Measurements from ENCODE around the gene PROCA1.

GRCh38 chr17:28729950-28730330 lies 18.3 kb upstream of the PROCA1 start:
- TF ChIP-seq, protein P1, sequence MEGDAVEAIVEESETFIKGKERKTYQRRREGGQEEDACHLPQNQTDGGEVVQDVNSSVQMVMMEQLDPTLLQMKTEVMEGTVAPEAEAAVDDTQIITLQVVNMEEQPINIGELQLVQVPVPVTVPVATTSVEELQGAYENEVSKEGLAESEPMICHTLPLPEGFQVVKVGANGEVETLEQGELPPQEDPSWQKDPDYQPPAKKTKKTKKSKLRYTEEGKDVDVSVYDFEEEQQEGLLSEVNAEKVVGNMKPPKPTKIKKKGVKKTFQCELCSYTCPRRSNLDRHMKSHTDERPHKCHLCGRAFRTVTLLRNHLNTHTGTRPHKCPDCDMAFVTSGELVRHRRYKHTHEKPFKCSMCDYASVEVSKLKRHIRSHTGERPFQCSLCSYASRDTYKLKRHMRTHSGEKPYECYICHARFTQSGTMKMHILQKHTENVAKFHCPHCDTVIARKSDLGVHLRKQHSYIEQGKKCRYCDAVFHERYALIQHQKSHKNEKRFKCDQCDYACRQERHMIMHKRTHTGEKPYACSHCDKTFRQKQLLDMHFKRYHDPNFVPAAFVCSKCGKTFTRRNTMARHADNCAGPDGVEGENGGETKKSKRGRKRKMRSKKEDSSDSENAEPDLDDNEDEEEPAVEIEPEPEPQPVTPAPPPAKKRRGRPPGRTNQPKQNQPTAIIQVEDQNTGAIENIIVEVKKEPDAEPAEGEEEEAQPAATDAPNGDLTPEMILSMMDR (IDR thresholded peaks at IDR 0.05) = no peak
- TF ChIP-seq POLR2A (IDR thresholded peaks at IDR 0.05) = no peak
